Measurements from ENCODE around the gene COPB2. TPM values are rescaled to one million over a fixed set of nuclear protein-coding genes. Genes with fewer than 3 reads are reported as not detected.

COPB2 gene
- total RNA-seq, 2 donors from 2014 or later = 76.5 to 137 TPM

DNA sequence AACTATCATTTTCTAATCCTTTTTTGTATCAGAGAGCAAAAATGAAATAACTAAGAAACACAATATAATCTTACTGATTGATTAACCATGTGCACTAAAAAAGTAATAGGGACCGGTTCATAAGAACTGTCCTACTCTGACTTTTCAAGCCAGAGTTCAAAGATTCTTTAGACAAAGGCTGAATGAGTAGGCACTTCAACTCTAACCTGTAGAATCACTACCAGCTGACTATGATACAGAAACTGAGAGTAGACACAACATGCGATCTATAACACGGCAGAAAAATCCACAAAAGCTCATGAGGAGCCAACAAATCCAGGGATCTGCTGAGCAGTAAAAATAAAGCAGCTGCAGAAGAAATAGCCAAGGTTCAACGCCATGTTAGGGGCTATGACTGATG, 8.9 kb downstream of the COPB2 start:
- Histone ChIP-seq H3K9me3 (no peaks in the 10 kb centered on the region), H3K27ac (no peak overlapping the region), H3K36me3 (no peaks in the 10 kb centered on the region), H3K4me1 (replicated peaks) (no peaks in the 10 kb centered on the region), H3K27me3 (replicated peaks; ENCODE audit: insufficient read depth) (no peaks in the 10 kb centered on the region), H3K4me3 (no peak overlapping the region)
- TF ChIP-seq POLR2AphosphoS5 (IDR thresholded peaks at IDR 0.05) = no peak
- TF ChIP-seq POLR2A (IDR thresholded peaks at IDR 0.05) = no peak
- TF ChIP-seq, protein P1, sequence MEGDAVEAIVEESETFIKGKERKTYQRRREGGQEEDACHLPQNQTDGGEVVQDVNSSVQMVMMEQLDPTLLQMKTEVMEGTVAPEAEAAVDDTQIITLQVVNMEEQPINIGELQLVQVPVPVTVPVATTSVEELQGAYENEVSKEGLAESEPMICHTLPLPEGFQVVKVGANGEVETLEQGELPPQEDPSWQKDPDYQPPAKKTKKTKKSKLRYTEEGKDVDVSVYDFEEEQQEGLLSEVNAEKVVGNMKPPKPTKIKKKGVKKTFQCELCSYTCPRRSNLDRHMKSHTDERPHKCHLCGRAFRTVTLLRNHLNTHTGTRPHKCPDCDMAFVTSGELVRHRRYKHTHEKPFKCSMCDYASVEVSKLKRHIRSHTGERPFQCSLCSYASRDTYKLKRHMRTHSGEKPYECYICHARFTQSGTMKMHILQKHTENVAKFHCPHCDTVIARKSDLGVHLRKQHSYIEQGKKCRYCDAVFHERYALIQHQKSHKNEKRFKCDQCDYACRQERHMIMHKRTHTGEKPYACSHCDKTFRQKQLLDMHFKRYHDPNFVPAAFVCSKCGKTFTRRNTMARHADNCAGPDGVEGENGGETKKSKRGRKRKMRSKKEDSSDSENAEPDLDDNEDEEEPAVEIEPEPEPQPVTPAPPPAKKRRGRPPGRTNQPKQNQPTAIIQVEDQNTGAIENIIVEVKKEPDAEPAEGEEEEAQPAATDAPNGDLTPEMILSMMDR (IDR thresholded peaks at IDR 0.05) = no peak
- WGBS = 92% methylated on average over 4 of the region's 4 CpGs
- intact Hi-C loops (cut with DNase I) = no loop called here
- no peak for DNase-seq (ENCODE audit: low spot score)

DNA sequence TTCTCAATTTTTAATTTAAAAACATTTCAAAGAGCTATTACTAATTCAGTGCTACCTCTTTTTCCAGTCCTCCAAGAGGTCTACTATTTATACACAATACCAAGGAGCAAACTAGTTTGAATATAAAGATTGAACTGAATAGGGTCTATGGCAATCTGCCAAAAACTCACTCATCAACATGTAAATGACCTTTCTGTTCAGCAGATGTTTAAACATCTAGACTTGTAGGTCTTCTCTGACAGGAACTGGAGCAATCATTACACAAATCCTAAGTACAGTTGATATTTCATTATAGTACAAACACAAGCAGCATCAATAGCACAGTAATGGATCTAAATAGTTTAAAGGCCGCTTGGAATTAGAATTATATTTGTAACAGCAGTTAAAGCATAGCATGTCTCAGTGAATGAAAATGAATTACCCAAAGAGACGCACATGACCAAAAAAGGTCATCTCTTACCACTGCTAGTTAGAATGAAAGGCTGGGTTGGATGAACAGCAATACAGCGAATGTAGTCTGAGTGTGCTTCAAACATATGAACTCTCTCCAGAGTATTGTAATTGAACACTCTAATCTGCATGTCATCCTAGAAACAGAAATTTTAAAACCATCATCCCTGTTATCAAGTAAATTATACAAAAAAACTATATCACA, 10.7 kb downstream of the COPB2 start:
- Histone ChIP-seq H3K27me3 (replicated peaks; ENCODE audit: insufficient read depth) (no peaks in the 10 kb centered on the region), H3K27ac (no peak overlapping the region), H3K4me1 (replicated peaks) (no peaks in the 10 kb centered on the region), H3K4me3 (no peak overlapping the region), H3K36me3 (peaks cover 4 to 5% of the 10 kb centered on the region in 2 donors), H3K9me3 (no peaks in the 10 kb centered on the region)
- intact Hi-C loops (cut with DNase I) = no loop called here
- 88% methylated on average over 3 of the region's 3 CpGs for WGBS
- TF ChIP-seq, protein P1 (IDR thresholded peaks at IDR 0.05) = no peak
- TF ChIP-seq POLR2AphosphoS5 (IDR thresholded peaks at IDR 0.05) = no peak
- no peak for TF ChIP-seq POLR2A (IDR thresholded peaks at IDR 0.05)
- no peak for DNase-seq (ENCODE audit: low spot score)

DNA sequence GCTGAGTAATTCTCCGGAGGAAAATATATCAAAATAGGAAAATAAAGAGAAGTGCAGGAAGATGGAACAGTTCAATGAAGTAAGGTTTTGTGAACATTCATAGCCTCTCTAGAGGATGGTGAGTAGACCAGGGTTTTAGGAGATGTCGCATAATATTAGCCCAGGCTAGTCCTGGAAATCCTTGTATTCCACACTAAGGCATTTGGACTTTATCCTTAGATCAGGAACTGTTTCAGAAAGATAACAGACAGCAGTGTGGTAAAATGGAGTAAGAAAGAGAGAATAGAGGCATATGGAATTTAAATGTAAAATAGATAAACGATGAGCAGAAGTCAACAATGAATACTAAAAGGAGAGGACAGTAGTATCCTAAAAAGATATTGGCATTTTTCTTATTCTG, 12.1 kb downstream of the COPB2 start:
- Histone ChIP-seq H3K27ac (no peak overlapping the region), H3K4me1 (replicated peaks) (no peaks in the 10 kb centered on the region), H3K27me3 (replicated peaks; ENCODE audit: insufficient read depth) (no peaks in the 10 kb centered on the region), H3K36me3 (peaks cover 4 to 5% of the 10 kb centered on the region in 2 donors), H3K4me3 (no peak overlapping the region), H3K9me3 (no peaks in the 10 kb centered on the region)
- TF ChIP-seq POLR2A (IDR thresholded peaks at IDR 0.05) (no peak), POLR2AphosphoS5 (IDR thresholded peaks at IDR 0.05) (no peak)
- TF ChIP-seq, protein P1 (IDR thresholded peaks at IDR 0.05) = no peak
- intact Hi-C loops (cut with DNase I) = no loop called here
- no peak for DNase-seq (ENCODE audit: low spot score)
- WGBS = 93% methylated on average over 3 of the region's 3 CpGs

DNA sequence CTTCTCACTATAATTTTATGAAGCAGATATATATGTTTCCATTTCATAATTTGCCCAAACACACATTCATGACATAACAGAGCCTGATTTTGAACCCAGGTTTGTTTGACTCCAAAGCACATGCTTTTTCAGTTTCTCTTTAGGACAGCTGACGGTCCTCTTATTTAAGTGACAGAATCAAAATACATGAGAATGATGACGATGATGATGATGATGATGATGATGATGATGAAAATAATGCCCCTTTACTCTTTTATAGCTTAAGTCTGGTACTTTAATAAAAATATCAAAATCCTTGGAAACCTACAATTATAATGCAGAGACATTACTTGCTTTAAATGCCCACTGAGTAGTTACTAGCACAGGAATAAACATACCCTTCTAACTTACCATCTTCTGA, 15.3 kb downstream of the COPB2 start:
- H3K4me3 ChIP-seq = no peak overlapping the region
- intact Hi-C loops (cut with DNase I) = no loop called here
- H3K4me1 ChIP-seq (replicated peaks) = no peaks in the 10 kb centered on the region
- no peak overlapping the region for H3K27ac ChIP-seq
- H3K36me3 ChIP-seq = peaks cover 4 to 5% of the 10 kb centered on the region in 2 donors
- TF ChIP-seq, protein P1 (IDR thresholded peaks at IDR 0.05) = no peak
- TF ChIP-seq POLR2A (IDR thresholded peaks at IDR 0.05) = no peak
- TF ChIP-seq POLR2AphosphoS5 (IDR thresholded peaks at IDR 0.05) = no peak
- WGBS = 79% methylated on average over 2 of the region's 2 CpGs
- DNase-seq (ENCODE audit: low spot score) = no peak
- no peaks in the 10 kb centered on the region for H3K27me3 ChIP-seq (replicated peaks; ENCODE audit: insufficient read depth)
- no peaks in the 10 kb centered on the region for H3K9me3 ChIP-seq

DNA sequence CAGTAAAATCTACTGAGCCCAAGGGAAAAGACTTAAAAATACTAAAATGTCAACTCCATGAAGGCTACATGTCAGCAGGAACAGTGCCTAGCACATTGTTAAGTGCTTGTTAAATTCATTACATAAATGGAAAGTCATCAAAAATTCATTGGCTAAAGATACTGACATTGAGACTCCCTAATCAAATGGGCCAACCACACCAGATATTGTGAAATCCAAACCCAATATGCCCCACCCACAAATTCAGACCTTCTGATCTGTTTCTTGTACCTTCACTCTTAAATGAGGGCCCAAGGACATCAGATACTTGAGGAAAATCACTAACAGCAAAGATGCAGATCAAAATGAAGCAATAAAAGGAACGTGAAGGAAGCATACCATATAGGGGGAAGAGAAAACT, 24.9 kb downstream of the COPB2 start:
- no peak for DNase-seq (ENCODE audit: low spot score)
- Histone ChIP-seq H3K27ac (no peak overlapping the region), H3K9me3 (no peaks in the 10 kb centered on the region), H3K4me3 (no peak overlapping the region), H3K27me3 (replicated peaks; ENCODE audit: insufficient read depth) (no peaks in the 10 kb centered on the region), H3K36me3 (peaks cover 11 to 17% of the 10 kb centered on the region in 2 donors), H3K4me1 (replicated peaks) (no peaks in the 10 kb centered on the region)
- WGBS = 95% methylated on average over 1 of the region's 1 CpG
- TF ChIP-seq POLR2AphosphoS5 (IDR thresholded peaks at IDR 0.05) (no peak), POLR2A (IDR thresholded peaks at IDR 0.05) (no peak)
- TF ChIP-seq, protein P1 (IDR thresholded peaks at IDR 0.05) = no peak
- intact Hi-C loops (cut with DNase I) = no loop called here
